Endothelial cell of umbilical vein (primary cell): ENCODE results near the gene ASS1.

Experiments
- EZH2 ChIP-seq: IDR thresholded peaks from 2 replicates; pipeline ENCODE4 v1.6.1; 2012; ENCODE audit warnings: borderline replicate concordance, low read depth, mild to moderate bottlenecking, moderate library complexity, low read length, inconsistent platforms; ENCODE audit not compliant: severe bottlenecking
- FOS ChIP-seq: IDR thresholded peaks from 2 replicates; pipeline ENCODE4 v1.6.1; 2011; ENCODE audit warnings: mild to moderate bottlenecking, low read length, moderate library complexity, borderline replicate concordance; ENCODE audit not compliant: insufficient read depth
- GATA2 ChIP-seq: IDR thresholded peaks from 2 replicates; pipeline ENCODE4 v1.7.0; 2011; ENCODE audit warnings: low read depth, mild to moderate bottlenecking, moderate library complexity, mixed read lengths, low read length; ENCODE audit not compliant: insufficient read length, insufficient read depth
- JUN ChIP-seq: IDR thresholded peaks from 2 replicates; pipeline ENCODE4 v1.6.1; 2011; ENCODE audit warnings: borderline replicate concordance, low read depth; ENCODE audit not compliant: insufficient read length, insufficient read depth
- MYC ChIP-seq: IDR thresholded peaks from one replicate; pipeline ENCODE4 v1.6.1; 2011; ENCODE audit warnings: mild to moderate bottlenecking, low read depth, low read length
- POLR2A ChIP-seq: IDR thresholded peaks from 2 replicates; pipeline ENCODE4 v1.6.1; 2012; ENCODE audit warnings: low read depth, mild to moderate bottlenecking, control low read depth, low read length
- POLR2AphosphoS5 ChIP-seq: IDR thresholded peaks from 2 replicates; pipeline ENCODE4 v1.6.1; 2012; ENCODE audit warnings: low read depth, mild to moderate bottlenecking, control low read depth, low read length, moderate library complexity; ENCODE audit not compliant: insufficient read depth
- TF ChIP-seq, protein P1 (sequence below), 2 donors: IDR thresholded peaks; 1 replicate in 1 of 2; 2 replicates in 1 of 2; pipeline ENCODE4 v1.5.1; 2011; ENCODE audit warnings: low read length in 2 of 2, mild to moderate bottlenecking in 2 of 2, moderate library complexity in 2 of 2, control low read depth in 1 of 2, inconsistent platforms in 1 of 2, low read depth in 1 of 2; ENCODE audit not compliant: insufficient read depth in 1 of 2; ENCODE audit errors: extremely low read depth in 1 of 2
- TF ChIP-seq, protein P2 (sequence below): IDR thresholded peaks from 2 replicates; pipeline ENCODE4 v1.6.1; 2011; ENCODE audit not compliant: insufficient read depth, insufficient read length

DNA sequence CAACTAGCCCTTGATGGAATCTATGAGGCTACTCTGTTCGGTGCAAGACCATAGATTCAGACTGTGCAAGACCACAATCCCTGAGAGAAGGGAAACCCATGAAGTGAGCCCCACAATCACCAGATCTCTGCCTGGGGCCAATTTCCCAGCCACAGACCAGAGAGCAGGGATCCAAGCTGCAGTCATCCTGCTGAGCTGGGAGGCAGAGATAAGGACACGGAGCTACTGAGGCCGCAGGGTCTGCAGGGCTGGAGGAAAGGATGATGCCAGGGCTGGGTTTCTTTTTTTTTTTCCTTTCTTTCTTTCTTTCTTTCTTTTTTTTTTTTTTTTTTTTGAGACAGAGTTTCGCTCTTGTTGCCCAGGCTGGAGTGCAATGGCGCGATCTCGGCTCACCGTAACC is 86.9 kb downstream of the ASS1 start:
- TF ChIP-seq, protein P1, sequence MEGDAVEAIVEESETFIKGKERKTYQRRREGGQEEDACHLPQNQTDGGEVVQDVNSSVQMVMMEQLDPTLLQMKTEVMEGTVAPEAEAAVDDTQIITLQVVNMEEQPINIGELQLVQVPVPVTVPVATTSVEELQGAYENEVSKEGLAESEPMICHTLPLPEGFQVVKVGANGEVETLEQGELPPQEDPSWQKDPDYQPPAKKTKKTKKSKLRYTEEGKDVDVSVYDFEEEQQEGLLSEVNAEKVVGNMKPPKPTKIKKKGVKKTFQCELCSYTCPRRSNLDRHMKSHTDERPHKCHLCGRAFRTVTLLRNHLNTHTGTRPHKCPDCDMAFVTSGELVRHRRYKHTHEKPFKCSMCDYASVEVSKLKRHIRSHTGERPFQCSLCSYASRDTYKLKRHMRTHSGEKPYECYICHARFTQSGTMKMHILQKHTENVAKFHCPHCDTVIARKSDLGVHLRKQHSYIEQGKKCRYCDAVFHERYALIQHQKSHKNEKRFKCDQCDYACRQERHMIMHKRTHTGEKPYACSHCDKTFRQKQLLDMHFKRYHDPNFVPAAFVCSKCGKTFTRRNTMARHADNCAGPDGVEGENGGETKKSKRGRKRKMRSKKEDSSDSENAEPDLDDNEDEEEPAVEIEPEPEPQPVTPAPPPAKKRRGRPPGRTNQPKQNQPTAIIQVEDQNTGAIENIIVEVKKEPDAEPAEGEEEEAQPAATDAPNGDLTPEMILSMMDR (IDR thresholded peaks at IDR 0.05; ENCODE audit: extremely low read depth in 1 of 2, insufficient read depth in 1 of 2, low read depth in 1 of 2, low read length in 2 of 2): no peak
- TF ChIP-seq EZH2 (no peak), POLR2A (no peak), POLR2AphosphoS5 (no peak), FOS (no peak), MYC (no peak), JUN (no peak), GATA2 (no peak)
- TF ChIP-seq, protein P2, sequence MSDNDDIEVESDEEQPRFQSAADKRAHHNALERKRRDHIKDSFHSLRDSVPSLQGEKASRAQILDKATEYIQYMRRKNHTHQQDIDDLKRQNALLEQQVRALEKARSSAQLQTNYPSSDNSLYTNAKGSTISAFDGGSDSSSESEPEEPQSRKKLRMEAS: no peak
